Suprapubic skin (tissue), 4 donors: ENCODE measurements around the gene NDUFAF2. TPM values are rescaled to one million over a fixed set of nuclear protein-coding genes. Genes with fewer than 3 reads are reported as not detected.

ENCODE experiments used
- DNase-seq, 2 donors: peaks; one replicate each; pipeline ENCODE4 v3.0.0-alpha.2; 2019; ENCODE audit warnings: low spot score in 2 of 2
- H3K27ac ChIP-seq: fragments of 200-600 bp; sonication (generic); one replicate; pipeline ENCODE4 v1.5.1; 2019
- H3K27me3 ChIP-seq: fragments of 200-600 bp; sonication (generic); one replicate; pipeline ENCODE4 v1.5.1; 2019
- H3K36me3 ChIP-seq: fragments of 200-600 bp; sonication (generic); one replicate; pipeline ENCODE4 v1.5.1; 2019
- H3K4me1 ChIP-seq: fragments of 200-600 bp; sonication (generic); one replicate; pipeline ENCODE4 v1.5.1; 2019
- H3K4me3 ChIP-seq: fragments of 200-600 bp; sonication (generic); one replicate; pipeline ENCODE4 v1.5.1; 2019; ENCODE audit warnings: mild to moderate bottlenecking
- H3K9me3 ChIP-seq: fragments of 200-600 bp; sonication (generic); one replicate; pipeline ENCODE4 v1.5.1; 2019
- EP300 ChIP-seq: sonication (generic); formaldehyde crosslinking; IDR thresholded peaks from one replicate; pipeline ENCODE4 v1.6.1; 2017; ENCODE audit warnings: antibody characterized with exemption
- POLR2A ChIP-seq, 2 donors: fragments of 450-650 bp; IDR thresholded peaks; one replicate each; pipeline ENCODE4 v1.6.1; 2017; ENCODE audit warnings: antibody characterized with exemption in 2 of 2, mild to moderate bottlenecking in 2 of 2, moderate library complexity in 2 of 2
- POLR2AphosphoS5 ChIP-seq, 3 donors: sonication (generic); formaldehyde crosslinking; IDR thresholded peaks; one replicate each; pipeline ENCODE4 v1.6.1; 2017; ENCODE audit warnings: antibody characterized with exemption in 3 of 3
- WGBS: methylation state at CpG from one replicate; pipeline ENCODE4 v1.1.5; 2018; 5-methylcytosine and 5-hydroxymethylcytosine counted together
- total RNA-seq, 4 donors: library from RNA; depleted of rRNA; stranded (reverse); fragments of >200 nt; gene quantifications; one replicate each; pipeline ENCODE4 v1.1.0, GENCODE V29; 2016
- TF ChIP-seq, protein P1 (sequence below), 2 donors: fragments of 200-600 bp in 1 of 2; fragments of 450-650 bp in 1 of 2; sonication (generic) in 1 of 2; IDR thresholded peaks; one replicate each; pipeline ENCODE4 v1.5.1; 2016 to 2019; ENCODE audit warnings: antibody characterized with exemption in 2 of 2, mild to moderate bottlenecking in 1 of 2, moderate library complexity in 1 of 2

NDUFAF2 gene, protein sequence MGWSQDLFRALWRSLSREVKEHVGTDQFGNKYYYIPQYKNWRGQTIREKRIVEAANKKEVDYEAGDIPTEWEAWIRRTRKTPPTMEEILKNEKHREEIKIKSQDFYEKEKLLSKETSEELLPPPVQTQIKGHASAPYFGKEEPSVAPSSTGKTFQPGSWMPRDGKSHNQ
- 10 to 100 TPM; 15.6 to 20.4 (median 17.5) TPM for total RNA-seq

DNA sequence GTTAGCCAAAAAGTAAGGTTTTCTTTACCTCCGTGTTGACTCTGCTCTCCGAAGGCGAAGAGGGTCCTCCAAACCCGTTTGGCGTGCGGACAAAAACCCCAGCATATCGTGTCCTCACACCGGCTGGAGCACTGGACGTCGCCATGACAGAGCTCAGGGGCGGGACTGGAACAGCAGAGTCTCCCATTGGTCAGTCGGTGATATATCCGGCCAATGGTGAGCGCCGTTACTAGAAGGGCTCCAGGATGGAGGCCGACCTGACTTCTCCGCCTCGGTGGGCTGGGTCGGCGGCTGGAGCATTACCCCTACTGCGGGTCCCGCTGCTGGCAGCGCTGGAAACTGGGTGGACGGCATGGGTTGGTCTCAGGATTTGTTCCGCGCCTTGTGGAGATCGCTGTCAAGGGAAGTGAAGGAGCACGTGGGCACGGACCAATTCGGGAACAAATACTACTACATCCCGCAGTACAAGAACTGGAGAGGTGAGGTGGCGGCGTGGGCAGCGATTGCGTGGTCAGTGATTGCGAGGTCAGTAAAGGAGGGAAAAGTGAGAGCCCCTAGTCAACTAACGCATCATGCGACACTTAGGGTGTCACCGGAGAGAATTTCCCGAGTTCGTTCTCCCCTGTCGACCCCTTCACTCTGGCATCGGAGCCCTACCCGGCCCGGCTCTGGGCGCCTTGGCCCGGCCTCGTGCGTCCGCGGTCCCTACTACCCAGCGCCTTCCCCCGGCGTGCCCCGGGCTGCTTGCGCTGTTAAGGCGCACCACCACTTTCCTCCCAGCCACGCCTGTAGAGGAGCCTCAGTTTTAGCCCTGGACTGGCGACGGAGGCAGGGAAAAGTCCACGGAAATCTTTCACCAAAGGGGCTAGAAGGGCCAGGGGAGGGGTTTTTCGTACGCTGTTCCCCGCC, at the start of gene NDUFAF2, which contains the start of gene ERCC8:
TSS of gene NDUFAF2 (plus strand) at position 302 of the 909 bp plus-strand sequence. CDS start at position 353, 51 bp downstream.
TSS of gene ERCC8 (minus strand) at position 167 of the 909 bp plus-strand sequence. CDS start at position 105, 62 bp downstream.
- peaks cover 18% of the 10 kb centered on the region for H3K4me1 ChIP-seq
- no peaks in the 10 kb centered on the region for H3K27me3 ChIP-seq
- peak; percentile 95 to 96 for DNase-seq
- H3K9me3 ChIP-seq, result no peaks in the 10 kb centered on the region
- TF ChIP-seq POLR2A (IDR thresholded peaks at IDR 0.05) (no peak), POLR2AphosphoS5 (IDR thresholded peaks at IDR 0.05) (peak in 1 of 3 donors; percentile 29), EP300 (no peak)
- TF ChIP-seq, protein P1, sequence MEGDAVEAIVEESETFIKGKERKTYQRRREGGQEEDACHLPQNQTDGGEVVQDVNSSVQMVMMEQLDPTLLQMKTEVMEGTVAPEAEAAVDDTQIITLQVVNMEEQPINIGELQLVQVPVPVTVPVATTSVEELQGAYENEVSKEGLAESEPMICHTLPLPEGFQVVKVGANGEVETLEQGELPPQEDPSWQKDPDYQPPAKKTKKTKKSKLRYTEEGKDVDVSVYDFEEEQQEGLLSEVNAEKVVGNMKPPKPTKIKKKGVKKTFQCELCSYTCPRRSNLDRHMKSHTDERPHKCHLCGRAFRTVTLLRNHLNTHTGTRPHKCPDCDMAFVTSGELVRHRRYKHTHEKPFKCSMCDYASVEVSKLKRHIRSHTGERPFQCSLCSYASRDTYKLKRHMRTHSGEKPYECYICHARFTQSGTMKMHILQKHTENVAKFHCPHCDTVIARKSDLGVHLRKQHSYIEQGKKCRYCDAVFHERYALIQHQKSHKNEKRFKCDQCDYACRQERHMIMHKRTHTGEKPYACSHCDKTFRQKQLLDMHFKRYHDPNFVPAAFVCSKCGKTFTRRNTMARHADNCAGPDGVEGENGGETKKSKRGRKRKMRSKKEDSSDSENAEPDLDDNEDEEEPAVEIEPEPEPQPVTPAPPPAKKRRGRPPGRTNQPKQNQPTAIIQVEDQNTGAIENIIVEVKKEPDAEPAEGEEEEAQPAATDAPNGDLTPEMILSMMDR (IDR thresholded peaks at IDR 0.05), result no peak
- no peaks in the 10 kb centered on the region for H3K36me3 ChIP-seq
- H3K27ac ChIP-seq, result peak within 1 kb of the TSS; percentile 85
- H3K4me3 ChIP-seq, result peak within 1 kb of the TSS; percentile 69
- WGBS, result 1% methylated on average over 42 of the region's 64 CpGs

DNA sequence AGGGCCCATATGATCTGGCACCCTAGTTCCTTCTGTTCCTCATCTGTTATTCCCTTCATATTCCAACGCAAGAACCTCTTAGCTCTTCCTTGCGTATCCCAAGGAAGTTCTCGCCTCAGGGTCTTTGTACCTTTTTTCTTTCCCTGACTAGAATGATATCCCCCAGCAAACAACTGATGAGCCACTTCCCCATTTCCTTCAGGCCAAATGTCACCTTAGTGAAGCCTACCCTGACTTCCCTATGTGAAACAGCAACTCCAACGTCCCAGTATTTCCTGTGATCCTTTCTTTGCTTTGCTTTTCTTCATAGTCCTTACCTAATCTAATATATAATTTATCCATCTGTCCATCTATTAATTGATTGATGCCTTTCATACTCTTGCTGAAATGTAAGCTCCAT, 48.0 kb upstream of the NDUFAF2 start:
- no peak for DNase-seq
- Histone ChIP-seq H3K27me3 (no peaks in the 10 kb centered on the region), H3K36me3 (peaks cover 24% of the 10 kb centered on the region), H3K4me1 (no peaks in the 10 kb centered on the region), H3K27ac (no peak overlapping the region), H3K9me3 (no peaks in the 10 kb centered on the region), H3K4me3 (no peak overlapping the region)
- TF ChIP-seq, protein P1 (IDR thresholded peaks at IDR 0.05), result no peak
- TF ChIP-seq EP300 (no peak), POLR2A (IDR thresholded peaks at IDR 0.05) (no peak), POLR2AphosphoS5 (IDR thresholded peaks at IDR 0.05) (no peak)
- WGBS, result 90% methylated on average over 4 of the region's 4 CpGs

DNA sequence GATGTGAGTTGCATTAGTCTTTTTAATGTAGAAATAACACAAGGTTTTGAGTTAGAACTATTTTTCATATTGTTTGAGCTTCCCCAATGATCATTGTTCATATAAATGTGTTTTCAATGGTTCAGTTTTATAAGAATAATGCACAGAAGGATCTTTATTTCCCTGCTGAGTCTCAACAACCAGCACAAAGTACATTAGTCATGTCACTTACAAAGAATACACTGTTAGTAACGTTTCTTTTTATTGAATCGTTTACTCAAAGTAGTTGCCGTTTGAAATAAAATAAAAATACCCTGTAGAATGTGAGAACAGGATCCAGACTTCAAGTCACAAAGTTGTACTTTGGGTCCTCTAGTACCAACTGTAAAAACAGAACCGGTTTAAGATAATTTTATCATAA, 41.6 kb upstream of the NDUFAF2 start:
- Histone ChIP-seq H3K4me1 (no peaks in the 10 kb centered on the region), H3K36me3 (no peaks in the 10 kb centered on the region), H3K27ac (no peak overlapping the region), H3K27me3 (no peaks in the 10 kb centered on the region), H3K4me3 (no peak overlapping the region), H3K9me3 (no peaks in the 10 kb centered on the region)
- DNase-seq, result no peak
- 78% methylated on average over 4 of the region's 4 CpGs for WGBS
- TF ChIP-seq POLR2AphosphoS5 (IDR thresholded peaks at IDR 0.05) (no peak), POLR2A (IDR thresholded peaks at IDR 0.05) (no peak), EP300 (no peak)
- TF ChIP-seq, protein P1 (IDR thresholded peaks at IDR 0.05), result no peak

DNA sequence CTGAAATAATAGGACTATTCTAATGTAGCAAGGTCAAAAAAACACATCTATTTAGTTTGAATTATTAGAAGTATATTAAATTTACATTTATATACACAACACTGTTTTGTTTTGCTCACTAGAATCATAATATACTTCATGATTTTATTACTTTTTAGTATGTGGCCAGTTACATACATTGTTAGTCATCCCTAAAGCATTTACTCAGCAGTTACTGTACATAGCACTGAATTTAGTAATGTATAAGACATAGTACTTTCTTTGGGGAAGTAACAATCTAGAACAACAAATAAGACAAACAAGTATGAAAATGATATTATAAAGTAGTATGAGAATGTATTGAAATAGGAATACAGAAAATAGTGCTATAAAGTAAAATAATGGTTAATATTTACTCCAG, 28.4 kb upstream of the NDUFAF2 start:
- no peaks in the 10 kb centered on the region for H3K4me1 ChIP-seq
- DNase-seq, result no peak
- H3K36me3 ChIP-seq, result peaks cover 18% of the 10 kb centered on the region
- no peak overlapping the region for H3K4me3 ChIP-seq
- no peaks in the 10 kb centered on the region for H3K27me3 ChIP-seq
- H3K27ac ChIP-seq, result no peak overlapping the region
- TF ChIP-seq POLR2A (IDR thresholded peaks at IDR 0.05) (no peak), EP300 (no peak)
- TF ChIP-seq, protein P1 (IDR thresholded peaks at IDR 0.05), result no peak
- no peaks in the 10 kb centered on the region for H3K9me3 ChIP-seq

DNA sequence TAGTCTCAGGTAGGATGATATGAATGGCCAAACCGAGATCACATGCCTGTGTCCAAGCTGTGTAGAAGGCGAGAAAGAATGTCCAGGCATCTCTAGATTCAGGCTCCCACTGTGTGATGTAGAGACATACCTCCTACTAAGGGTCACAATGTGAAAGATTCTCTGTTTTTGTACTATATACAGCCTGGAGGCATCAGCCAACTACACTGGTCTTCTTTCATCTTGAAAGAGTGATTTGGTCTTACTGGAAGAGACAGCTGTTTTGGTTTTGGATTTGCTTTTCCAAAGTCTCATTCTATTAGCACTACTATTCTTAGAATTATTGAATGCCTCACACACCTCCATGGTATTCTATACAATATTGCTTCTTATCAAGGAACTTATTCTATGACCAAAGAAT, 26.5 kb upstream of the NDUFAF2 start:
- Histone ChIP-seq H3K4me1 (no peaks in the 10 kb centered on the region), H3K27ac (no peak overlapping the region), H3K27me3 (no peaks in the 10 kb centered on the region), H3K36me3 (peaks cover 18% of the 10 kb centered on the region), H3K4me3 (no peak overlapping the region), H3K9me3 (no peaks in the 10 kb centered on the region)
- TF ChIP-seq POLR2A (IDR thresholded peaks at IDR 0.05) (no peak), POLR2AphosphoS5 (IDR thresholded peaks at IDR 0.05) (no peak), EP300 (no peak)
- TF ChIP-seq, protein P1 (IDR thresholded peaks at IDR 0.05), result no peak
- WGBS, result 96% methylated on average over 2 of the region's 2 CpGs
- DNase-seq, result no peak
